WTC11 (cell line): ENCODE measurements around the gene SYT17.

Source experiments
- CTCF ChIP-seq: fragments of 200-600 bp; IDR thresholded peaks from 2 replicates; pipeline ENCODE4 v1.8.0; 2022; ENCODE audit warnings: antibody characterized with exemption
- GTF2I ChIP-seq: fragments of 250-450 bp; sonication (Bioruptor Pico); conservative IDR thresholded peaks from 2 replicates; pipeline ENCODE4 v1.4.0; 2021; ENCODE audit warnings: mild to moderate bottlenecking
- TEAD4 ChIP-seq: sonication (generic); formaldehyde crosslinking; IDR thresholded peaks from 2 replicates; pipeline ENCODE4 v1.8.0; 2022; ENCODE audit warnings: mild to moderate bottlenecking, missing genetic modification reagents

DNA sequence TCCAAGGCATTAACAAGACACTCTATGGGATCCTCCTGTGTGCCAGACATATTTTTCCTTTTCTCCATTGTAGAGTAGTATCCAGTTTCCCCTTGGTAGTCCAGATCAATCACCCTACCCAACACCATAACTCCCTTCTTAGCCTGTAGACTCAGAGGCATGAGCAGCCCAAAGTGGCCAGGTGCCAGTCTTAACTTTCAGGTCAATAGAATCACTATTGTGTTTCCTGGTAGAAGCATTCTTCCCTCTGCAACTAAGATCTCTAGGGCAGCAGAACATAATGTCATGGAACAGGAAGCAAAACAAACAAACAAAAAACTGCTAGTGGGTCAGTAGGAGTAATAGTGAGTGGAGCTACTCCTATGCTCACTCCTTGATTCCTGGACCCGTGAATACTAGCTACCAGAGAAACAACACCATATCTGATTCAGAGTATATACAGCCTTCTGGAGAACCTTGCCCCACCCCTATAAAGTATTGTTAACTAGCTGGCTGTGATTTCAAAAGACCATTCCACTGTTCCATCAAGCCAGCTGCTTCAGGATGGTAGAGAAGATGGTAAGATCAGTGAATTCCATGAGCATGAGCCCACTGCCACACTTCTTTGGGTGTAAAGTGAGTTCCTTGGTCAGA is 106.2 kb downstream of the SYT17 start:
- TF ChIP-seq GTF2I (CRISPR knock-in tag) (no peak), TEAD4 (CRISPR knock-in tag) (no peak), CTCF (no peak)
